Measurements from ENCODE around the gene MAP4K4. TPM values are rescaled to one million over a fixed set of nuclear protein-coding genes. Genes with fewer than 3 reads are reported as not detected.

MAP4K4 gene
- total and polyA plus RNA-seq, 2 of the 13 experiments (the other 11 are each of a cell fraction or from before 2014, with no cell fraction given): 105 to 264 TPM

GRCh38 chr2:101899871-101900270 is 202.4 kb downstream of the MAP4K4 start:
- TF ChIP-seq IRF1 (CRISPR knock-in tag; IDR thresholded peaks at IDR 0.05; ENCODE audit: low read depth) (no peak), PAF1 (CRISPR knock-in tag; IDR thresholded peaks at IDR 0.05) (0 out of 2 replicates have a peak, but pooled peaks have one; percentile 0)
- no TSS peak for BruUV-seq (replicated peaks)
- ChIA-PET POLR2A (no interaction called here), CTCF (ENCODE audit: low intra/inter-chr PET ratio, low total read pairs) (no interaction called here)
- Histone ChIP-seq H3K9me3 (ENCODE audit: low read length) (no peaks in the 10 kb centered on the region; the same call in 1 of the 2 replicates), H3K27ac (ENCODE audit: extremely low read length, insufficient read depth, low read length) (no peak overlapping the region), H3K36me3 (replicated peaks in 1 of 2; ENCODE audit: control insufficient read depth in 1 of 2, insufficient read depth in 2 of 2, low read length in 2 of 2) (peaks cover 0 to 4% of the 10 kb centered on the region in 2 experiments; a peak in 3 of 5 replicates), H4K20me1 (ENCODE audit: insufficient read depth, low read length) (no peaks in the 10 kb centered on the region), H3K27me3 (ENCODE audit: control insufficient read depth in 1 of 2, insufficient read depth in 2 of 2, low read length in 2 of 2) (no peaks in the 10 kb centered on the region), H3K4me2 (ENCODE audit: low read depth, low read length) (no peak overlapping the region), H3K4me3 (replicated peaks in 1 of 3; ENCODE audit: insufficient read depth in 1 of 3, low read depth in 2 of 3, low read length in 3 of 3) (no peak overlapping the region), H3K9ac (ENCODE audit: insufficient read depth, low read depth, low read length) (no peak overlapping the region), H2AFZ (ENCODE audit: low read length) (no peak overlapping the region), H3K79me2 (ENCODE audit: insufficient read depth, low read length) (no peaks in the 10 kb centered on the region), H3K4me1 (ENCODE audit: insufficient read depth, low read length) (peaks cover 16% of the 10 kb centered on the region)
- ATAC-seq: no peak
- DNase-seq (ENCODE audit: low spot score): no peak
- intact Hi-C loops (cut with micrococcal nuclease; ENCODE audit: unreplicated experiment): loop anchor here (5.0 kb wide), 1 partner anchor 87 kb away; no protein-coding TSS in a partner anchor
- in situ Hi-C loops (cut with HindIII; ENCODE audit: extremely low pct_ligation_motif_present, low pct_unique_long_range_greater_than_20kb): loop anchor here (5.0 kb wide), 1 partner anchor 82 kb away; no protein-coding TSS in a partner anchor
- no peak for FAIRE-seq
- 93% methylated on average over 1 of the region's 1 CpG for WGBS (ENCODE audit: low lambda C conversion rate)

DNA sequence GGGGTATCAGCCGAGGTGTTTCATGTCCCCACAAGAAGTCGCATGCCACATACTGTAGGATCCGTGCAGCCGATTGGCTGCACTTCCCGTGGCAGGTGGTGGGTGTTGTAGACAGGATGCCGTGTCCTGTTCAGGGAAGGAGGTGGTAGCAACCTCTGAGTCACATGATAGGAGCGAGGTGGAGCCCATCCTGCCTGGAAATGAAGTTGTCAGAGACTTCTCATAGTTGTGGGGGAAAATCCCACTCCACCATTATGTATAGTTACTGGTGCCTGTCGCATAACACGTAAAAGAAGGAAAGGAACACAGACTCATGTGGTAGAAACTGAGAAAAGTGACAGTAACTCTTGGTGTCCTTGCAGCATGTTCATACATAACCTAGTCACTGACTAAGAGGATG is 202.9 kb downstream of the MAP4K4 start:
- no TSS peak for BruUV-seq (replicated peaks)
- Histone ChIP-seq H3K27me3 (ENCODE audit: control insufficient read depth in 1 of 2, insufficient read depth in 2 of 2, low read length in 2 of 2) (no peaks in the 10 kb centered on the region), H3K4me1 (ENCODE audit: insufficient read depth, low read length) (peaks cover 16% of the 10 kb centered on the region), H3K79me2 (ENCODE audit: insufficient read depth, low read length) (no peaks in the 10 kb centered on the region), H3K4me2 (ENCODE audit: low read depth, low read length) (no peak overlapping the region), H3K9me3 (ENCODE audit: low read length) (peaks cover under 1% of the 10 kb centered on the region; the same call in 1 of the 2 replicates), H3K36me3 (replicated peaks in 1 of 2; ENCODE audit: control insufficient read depth in 1 of 2, insufficient read depth in 2 of 2, low read length in 2 of 2) (peaks cover 0 to 4% of the 10 kb centered on the region in 2 experiments; a peak in 1 of 5 replicates), H4K20me1 (ENCODE audit: insufficient read depth, low read length) (no peaks in the 10 kb centered on the region), H3K4me3 (replicated peaks in 1 of 3; ENCODE audit: insufficient read depth in 1 of 3, low read depth in 2 of 3, low read length in 3 of 3) (no peak overlapping the region), H3K27ac (ENCODE audit: extremely low read length, insufficient read depth, low read length) (no peak overlapping the region), H3K9ac (ENCODE audit: insufficient read depth, low read depth, low read length) (no peak overlapping the region), H2AFZ (ENCODE audit: low read length) (no peak overlapping the region)
- POLR2A ChIA-PET: no interaction called here
- no peak for DNase-seq (ENCODE audit: low spot score)
- CTCF ChIA-PET (ENCODE audit: low intra/inter-chr PET ratio, low total read pairs): no interaction called here
- intact Hi-C loops (cut with micrococcal nuclease; ENCODE audit: unreplicated experiment): loop anchor here (5.0 kb wide), 1 partner anchor 87 kb away; no protein-coding TSS in a partner anchor
- in situ Hi-C loops (cut with HindIII; ENCODE audit: extremely low pct_ligation_motif_present, low pct_unique_long_range_greater_than_20kb): no loop called here
- no peak for FAIRE-seq
- WGBS (ENCODE audit: low lambda C conversion rate): 95% methylated on average over 9 of the region's 9 CpGs
- ATAC-seq: peak; percentile 6
- TF ChIP-seq POGK (CRISPR knock-in tag; conservative IDR thresholded peaks at IDR 0.05) (no peak), AGO2 (optimal IDR thresholded peaks at IDR 0.05; ENCODE audit: low read depth, low read length) (peak; percentile 37), LBX2 (CRISPR knock-in tag; IDR thresholded peaks at IDR 0.05; ENCODE audit: borderline replicate concordance) (no peak), ZHX1 (CRISPR knock-in tag; IDR thresholded peaks at IDR 0.05; ENCODE audit: low read depth) (no peak), SP4 (CRISPR knock-in tag; IDR thresholded peaks at IDR 0.05) (no peak), BCLAF1 (IDR thresholded peaks at IDR 0.05) (no peak)
